Mesenteric fat pad (tissue), 1 donor: Measurements from ENCODE around the gene OPA1. TPM values are rescaled to one million over a fixed set of nuclear protein-coding genes. Genes with fewer than 3 reads are reported as not detected.

Experiments used
- DNase-seq: peaks from one replicate; pipeline ENCODE4 v3.0.0-alpha.2; 2020; ENCODE audit warnings: low spot score
- total RNA-seq: library from RNA; stranded (reverse); fragmentation: NEBNext Ultra II Directional; extraction: Animal tissue kit (Norgen Biotek cat#: 25700); gene quantifications from one replicate; pipeline ENCODE4 v1.2.1, GENCODE V29; 2021
- donor health status: DM: yes; HTN: yes; CAD: no.

Gene OPA1
- total RNA-seq, 1 donor from 2014 or later = 69.3 TPM

GRCh38 chr3:193645806-193646205 is 52.8 kb downstream of the OPA1 start:
- no peak for DNase-seq

- no peak for DNase-seq
Observed at GRCh38 chr3:193648542-193649076, 55.6 kb downstream of the OPA1 start.

GRCh38 chr3:193650585-193650984 is 57.6 kb downstream of the OPA1 start:
- no peak for DNase-seq

- DNase-seq = no peak
Observed at GRCh38 chr3:193655831-193656433, 62.9 kb downstream of the OPA1 start.

- DNase-seq = no peak
Observed at GRCh38 chr3:193656445-193656844, 63.4 kb downstream of the OPA1 start.

GRCh38 chr3:193656878-193657282 is 63.9 kb downstream of the OPA1 start:
- DNase-seq = no peak

- DNase-seq = no peak
Observed at GRCh38 chr3:193660171-193660570, 67.2 kb downstream of the OPA1 start.

GRCh38 chr3:193660698-193661411 is 67.8 kb downstream of the OPA1 start:
- no peak for DNase-seq

- DNase-seq = no peak
Observed at GRCh38 chr3:193662757-193663322, 69.8 kb downstream of the OPA1 start.

GRCh38 chr3:193665370-193665989 is 72.5 kb downstream of the OPA1 start:
- DNase-seq = no peak

- DNase-seq = no peak
Observed at GRCh38 chr3:193673845-193674244, 80.8 kb downstream of the OPA1 start.

GRCh38 chr3:193674714-193675113 is 81.7 kb downstream of the OPA1 start:
- DNase-seq = no peak

- DNase-seq = no peak
Observed at GRCh38 chr3:193677734-193678133, 84.7 kb downstream of the OPA1 start.

GRCh38 chr3:193680220-193680619 is 87.2 kb downstream of the OPA1 start:
- DNase-seq = no peak

GRCh38 chr3:193681631-193682030 is 88.6 kb downstream of the OPA1 start:
- DNase-seq = no peak

- no peak for DNase-seq
Observed at GRCh38 chr3:193686665-193687483, 93.9 kb downstream of the OPA1 start.

GRCh38 chr3:193688834-193689714 is 96.1 kb downstream of the OPA1 start:
- DNase-seq = no peak

- DNase-seq = no peak
Observed at GRCh38 chr3:193693774-193694173, 100.8 kb downstream of the OPA1 start.

- DNase-seq = no peak
Observed at GRCh38 chr3:193701953-193702635, 109.1 kb downstream of the OPA1 start.

- no peak for DNase-seq
Observed at GRCh38 chr3:193702967-193703366, 110.0 kb downstream of the OPA1 start.
